Measurements from ENCODE around the gene JAK1. TPM values are rescaled to one million over a fixed set of nuclear protein-coding genes. Genes with fewer than 3 reads are reported as not detected.

Gene JAK1
- total and polyA plus RNA-seq, 9 of the 15 experiments (the other 6 are each of a cell fraction or from before 2014, with no cell fraction given): 9.7 to 44.1 (median 42.5) TPM

GRCh38 chr1:64864018-64864940 is 102.1 kb downstream of the JAK1 start (continued):
- TF ChIP-seq PRPF4 (IDR thresholded peaks at IDR 0.05; ENCODE audit: insufficient read depth, low read depth, low read length, poor library complexity, severe bottlenecking): no peak
- no peak for TF ChIP-seq TGIF2 (CRISPR knock-in tag; IDR thresholded peaks at IDR 0.05)
- TF ChIP-seq, protein P1, sequence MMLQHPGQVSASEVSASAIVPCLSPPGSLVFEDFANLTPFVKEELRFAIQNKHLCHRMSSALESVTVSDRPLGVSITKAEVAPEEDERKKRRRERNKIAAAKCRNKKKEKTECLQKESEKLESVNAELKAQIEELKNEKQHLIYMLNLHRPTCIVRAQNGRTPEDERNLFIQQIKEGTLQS (IDR thresholded peaks at IDR 0.05): peak; percentile 58; the same call in 1 of the 2 replicates
- TF ChIP-seq, protein P1 (CRISPR knock-in tag; conservative IDR thresholded peaks at IDR 0.05): no peak; the same call in 1 of the 2 replicates
- no peak for TF ChIP-seq ZNF174 (CRISPR knock-in tag; IDR thresholded peaks at IDR 0.05)
- TF ChIP-seq MEF2D (tag; conservative IDR thresholded peaks at IDR 0.05; ENCODE audit: low read depth): peak; percentile 61; the same call in 1 of the 2 replicates
- TF ChIP-seq POLR3A (IDR thresholded peaks at IDR 0.05; ENCODE audit: borderline replicate concordance, extremely low read depth, insufficient read depth, insufficient read length): no peak
- no peak for TF ChIP-seq NUFIP1 (IDR thresholded peaks at IDR 0.05; ENCODE audit: partially characterized antibody)
- TF ChIP-seq EZH2 (IDR thresholded peaks at IDR 0.05; ENCODE audit: borderline replicate concordance, low read depth, low read length): no peak; the same call in 1 of the 2 replicates
- TF ChIP-seq, protein P2, sequence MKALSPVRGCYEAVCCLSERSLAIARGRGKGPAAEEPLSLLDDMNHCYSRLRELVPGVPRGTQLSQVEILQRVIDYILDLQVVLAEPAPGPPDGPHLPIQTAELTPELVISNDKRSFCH (CRISPR knock-in tag; IDR thresholded peaks at IDR 0.05): no peak
- TF ChIP-seq, protein P2 (tag; IDR thresholded peaks at IDR 0.05): peak; percentile 73; the same call in 1 of the 2 replicates
- TF ChIP-seq ZKSCAN8 (CRISPR knock-in tag; IDR thresholded peaks at IDR 0.05): no peak
- no peak for TF ChIP-seq MYBL2 (IDR thresholded peaks at IDR 0.05; ENCODE audit: low read depth)
- TF ChIP-seq MYBL2 (CRISPR knock-in tag; IDR thresholded peaks at IDR 0.05; ENCODE audit: borderline replicate concordance): no peak
- TF ChIP-seq CAMTA2 (CRISPR knock-in tag; conservative IDR thresholded peaks at IDR 0.05): 0 out of 2 replicates have a peak, but pooled peaks have one; percentile 23
- TF ChIP-seq RAD21 (CRISPR knock-in tag; conservative IDR thresholded peaks at IDR 0.05 in 1 of 2, IDR thresholded peaks at IDR 0.05 in 1 of 2): peak in 1 of 2 experiments; percentile 60; a peak in 3 of 4 replicates
- TF ChIP-seq ZNF584 (CRISPR knock-in tag; IDR thresholded peaks at IDR 0.05; ENCODE audit: low read depth): 0 out of 2 replicates have a peak, but pooled peaks have one; percentile 84
- TF ChIP-seq, protein P3, sequence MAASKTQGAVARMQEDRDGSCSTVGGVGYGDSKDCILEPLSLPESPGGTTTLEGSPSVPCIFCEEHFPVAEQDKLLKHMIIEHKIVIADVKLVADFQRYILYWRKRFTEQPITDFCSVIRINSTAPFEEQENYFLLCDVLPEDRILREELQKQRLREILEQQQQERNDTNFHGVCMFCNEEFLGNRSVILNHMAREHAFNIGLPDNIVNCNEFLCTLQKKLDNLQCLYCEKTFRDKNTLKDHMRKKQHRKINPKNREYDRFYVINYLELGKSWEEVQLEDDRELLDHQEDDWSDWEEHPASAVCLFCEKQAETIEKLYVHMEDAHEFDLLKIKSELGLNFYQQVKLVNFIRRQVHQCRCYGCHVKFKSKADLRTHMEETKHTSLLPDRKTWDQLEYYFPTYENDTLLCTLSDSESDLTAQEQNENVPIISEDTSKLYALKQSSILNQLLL (CRISPR knock-in tag; IDR thresholded peaks at IDR 0.05; ENCODE audit: borderline replicate concordance): no peak
- no peak for TF ChIP-seq ZNF384 (IDR thresholded peaks at IDR 0.05; ENCODE audit: low read depth, low read length)
- TF ChIP-seq HOXB6 (CRISPR knock-in tag; IDR thresholded peaks at IDR 0.05; ENCODE audit: borderline replicate concordance): no peak
- TF ChIP-seq ZBTB8A (IDR thresholded peaks at IDR 0.05; ENCODE audit: partially characterized antibody): no peak

Measured in K562 (cell line).